ENCODE measurements around the gene FERMT2.

The FERMT2 gene, protein sequence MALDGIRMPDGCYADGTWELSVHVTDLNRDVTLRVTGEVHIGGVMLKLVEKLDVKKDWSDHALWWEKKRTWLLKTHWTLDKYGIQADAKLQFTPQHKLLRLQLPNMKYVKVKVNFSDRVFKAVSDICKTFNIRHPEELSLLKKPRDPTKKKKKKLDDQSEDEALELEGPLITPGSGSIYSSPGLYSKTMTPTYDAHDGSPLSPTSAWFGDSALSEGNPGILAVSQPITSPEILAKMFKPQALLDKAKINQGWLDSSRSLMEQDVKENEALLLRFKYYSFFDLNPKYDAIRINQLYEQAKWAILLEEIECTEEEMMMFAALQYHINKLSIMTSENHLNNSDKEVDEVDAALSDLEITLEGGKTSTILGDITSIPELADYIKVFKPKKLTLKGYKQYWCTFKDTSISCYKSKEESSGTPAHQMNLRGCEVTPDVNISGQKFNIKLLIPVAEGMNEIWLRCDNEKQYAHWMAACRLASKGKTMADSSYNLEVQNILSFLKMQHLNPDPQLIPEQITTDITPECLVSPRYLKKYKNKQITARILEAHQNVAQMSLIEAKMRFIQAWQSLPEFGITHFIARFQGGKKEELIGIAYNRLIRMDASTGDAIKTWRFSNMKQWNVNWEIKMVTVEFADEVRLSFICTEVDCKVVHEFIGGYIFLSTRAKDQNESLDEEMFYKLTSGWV

GRCh38 chr14:52950898-52951680, at the start of gene FERMT2:
FERMT2 (minus strand) TSS chr14:52951050; CDS start chr14:52950568, 482 bp downstream.
- no peak for DNase-seq (ENCODE audit: low read depth in 2 of 2)

GRCh38 chr14:52998376-52999015, 47.6 kb upstream of the FERMT2 start:
- no peak for DNase-seq (ENCODE audit: low read depth in 2 of 2)

DNA sequence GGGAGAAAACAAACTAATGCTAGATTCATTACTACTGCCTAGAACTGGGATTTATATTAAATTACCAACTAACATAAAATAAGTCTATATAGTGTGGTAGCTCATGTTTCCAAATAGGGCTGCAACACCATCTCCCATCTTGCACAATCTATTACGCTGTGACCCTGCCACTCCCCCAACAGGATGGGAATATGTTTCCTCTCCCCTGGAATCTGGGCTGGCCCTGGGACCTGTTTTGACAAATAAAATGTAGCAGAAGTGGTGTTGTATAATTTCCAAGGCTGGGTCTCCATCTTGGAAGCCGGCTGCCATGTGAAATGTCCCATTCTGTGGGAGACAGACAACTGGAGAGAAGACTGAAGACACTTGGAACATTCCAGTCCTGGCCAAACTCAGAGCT, 45.6 kb upstream of the FERMT2 start:
- DNase-seq (ENCODE audit: low read depth in 2 of 2), result no peak

DNA sequence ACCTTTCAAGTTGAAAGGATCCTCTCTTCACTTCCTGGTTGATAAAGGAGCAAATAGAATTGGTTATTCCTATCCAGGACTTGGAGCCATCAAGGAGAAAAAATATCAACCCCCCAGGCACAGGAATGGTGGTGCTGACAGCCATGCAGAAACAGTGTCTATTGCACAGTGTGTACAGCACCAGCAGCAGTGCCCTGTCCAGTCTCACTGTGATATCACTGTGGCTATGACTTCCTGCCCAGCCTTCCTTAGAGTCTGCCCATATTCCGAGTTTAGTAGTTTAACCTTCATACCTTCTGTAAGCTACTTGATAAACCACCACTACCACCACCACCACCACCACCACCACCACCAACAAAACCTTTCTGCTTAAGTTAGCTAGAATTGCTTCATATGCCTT, 45.1 kb upstream of the FERMT2 start:
- DNase-seq (ENCODE audit: low read depth in 2 of 2), result no peak

DNA sequence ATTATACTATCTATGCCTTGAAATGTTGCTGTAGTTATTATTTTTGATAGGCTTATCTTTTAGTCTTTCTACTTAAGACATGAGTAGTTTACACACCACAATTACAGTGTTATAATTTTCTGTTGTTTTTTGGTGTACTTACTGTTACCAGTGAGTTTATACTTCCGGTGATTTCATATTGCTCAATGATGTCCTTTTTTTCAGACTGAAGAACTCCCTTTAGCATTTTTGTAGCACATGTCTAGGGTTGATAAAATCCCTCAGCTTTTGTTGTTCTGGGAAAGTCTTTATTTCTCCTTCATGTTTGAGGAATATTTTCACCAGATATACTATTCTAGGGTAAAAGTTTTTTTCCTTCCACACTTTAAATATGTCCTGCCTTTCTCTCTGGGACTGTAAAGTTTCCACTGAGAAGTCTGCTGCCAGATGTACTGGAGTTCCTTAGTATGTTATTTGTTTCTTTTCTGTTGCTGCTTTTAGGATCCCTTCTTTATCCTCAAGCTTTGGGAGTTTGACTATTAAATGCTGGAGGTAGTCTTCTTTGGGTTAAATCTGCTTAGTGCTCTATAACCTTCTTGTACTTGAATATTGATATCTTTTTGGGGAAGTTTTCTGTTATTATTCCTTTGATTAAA, 41.5 kb upstream of the FERMT2 start:
- no peak for DNase-seq (ENCODE audit: low read depth in 2 of 2)

DNA sequence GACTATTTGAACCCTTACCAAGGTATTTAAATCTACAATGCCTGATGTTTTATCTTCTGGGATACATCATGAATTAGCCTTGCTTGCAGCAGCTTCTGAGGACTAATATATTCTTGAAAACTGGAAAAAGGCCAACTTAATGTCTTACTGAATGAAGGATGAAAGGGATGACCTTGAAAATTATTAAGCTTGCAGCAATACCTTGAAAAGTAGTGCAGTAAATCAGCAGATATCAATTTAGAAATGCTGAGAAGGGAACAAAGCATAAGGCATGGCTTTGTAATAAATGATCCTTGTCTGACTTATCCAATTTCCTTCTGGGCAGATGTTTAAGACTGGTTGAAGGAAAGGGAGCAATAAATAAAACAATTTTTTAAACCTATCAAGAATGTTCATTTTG, 37.3 kb upstream of the FERMT2 start:
- no peak for DNase-seq (ENCODE audit: low read depth in 2 of 2)

GRCh38 chr14:52987514-52987913, 36.7 kb upstream of the FERMT2 start:
- DNase-seq (ENCODE audit: low read depth in 2 of 2), result no peak

DNA sequence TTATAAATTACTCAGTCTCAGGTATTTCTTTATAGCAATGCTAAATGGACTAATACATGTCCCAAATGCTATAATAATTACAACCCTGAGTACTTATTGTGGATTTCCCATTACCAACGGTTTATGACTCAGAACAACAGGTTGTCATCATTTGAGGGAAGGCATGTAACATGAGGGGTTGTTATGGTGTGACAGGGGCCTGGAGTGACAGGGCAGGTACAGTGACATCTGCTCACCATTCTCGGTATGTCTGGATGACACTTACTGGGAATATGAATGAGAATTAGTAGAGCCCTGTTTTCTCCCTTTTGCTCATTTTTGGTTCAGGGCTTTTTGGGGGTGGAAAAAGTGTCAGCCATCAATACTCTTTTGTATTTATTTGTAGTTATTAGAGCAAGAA, 36.2 kb upstream of the FERMT2 start:
- DNase-seq (ENCODE audit: low read depth in 2 of 2), result no peak

DNA sequence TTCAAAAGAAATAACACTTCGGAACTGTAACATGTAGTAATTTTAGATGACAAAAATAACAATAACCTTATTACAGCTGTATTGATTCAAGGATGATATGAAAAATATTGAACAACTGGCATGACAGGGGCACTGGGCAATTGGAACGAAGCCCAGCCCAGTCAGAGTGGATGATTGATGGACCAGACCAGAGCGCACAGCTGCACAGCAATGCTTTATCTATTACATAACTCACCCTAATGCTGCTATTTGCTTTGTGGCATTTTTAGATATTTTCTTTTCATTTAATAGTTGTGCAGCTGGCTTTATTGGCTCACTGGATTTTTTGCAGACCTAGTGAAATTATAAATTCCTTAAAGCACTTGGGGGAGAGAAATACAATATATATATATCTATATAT, 26.9 kb upstream of the FERMT2 start:
- DNase-seq (ENCODE audit: low read depth in 2 of 2), result no peak

DNA sequence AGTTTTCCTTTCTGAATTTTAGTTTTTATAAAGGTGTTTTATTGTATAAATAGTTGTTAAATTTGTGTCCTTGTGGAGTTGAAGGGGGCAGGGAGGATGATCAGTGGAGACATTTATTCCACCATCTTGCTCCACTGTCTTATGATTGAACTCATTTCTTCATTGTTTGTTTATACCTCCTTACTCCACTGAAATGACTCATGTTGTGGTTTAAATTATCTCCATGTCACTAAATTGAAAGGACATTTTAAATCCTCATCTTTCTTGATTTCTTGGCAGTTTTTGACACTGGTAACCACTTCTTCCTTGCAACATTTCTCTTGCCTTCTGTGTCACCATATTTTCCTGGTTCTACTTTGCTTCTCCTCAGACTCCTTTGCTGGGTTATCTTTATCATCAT, 23.6 kb upstream of the FERMT2 start:
- no peak for DNase-seq (ENCODE audit: low read depth in 2 of 2)

DNA sequence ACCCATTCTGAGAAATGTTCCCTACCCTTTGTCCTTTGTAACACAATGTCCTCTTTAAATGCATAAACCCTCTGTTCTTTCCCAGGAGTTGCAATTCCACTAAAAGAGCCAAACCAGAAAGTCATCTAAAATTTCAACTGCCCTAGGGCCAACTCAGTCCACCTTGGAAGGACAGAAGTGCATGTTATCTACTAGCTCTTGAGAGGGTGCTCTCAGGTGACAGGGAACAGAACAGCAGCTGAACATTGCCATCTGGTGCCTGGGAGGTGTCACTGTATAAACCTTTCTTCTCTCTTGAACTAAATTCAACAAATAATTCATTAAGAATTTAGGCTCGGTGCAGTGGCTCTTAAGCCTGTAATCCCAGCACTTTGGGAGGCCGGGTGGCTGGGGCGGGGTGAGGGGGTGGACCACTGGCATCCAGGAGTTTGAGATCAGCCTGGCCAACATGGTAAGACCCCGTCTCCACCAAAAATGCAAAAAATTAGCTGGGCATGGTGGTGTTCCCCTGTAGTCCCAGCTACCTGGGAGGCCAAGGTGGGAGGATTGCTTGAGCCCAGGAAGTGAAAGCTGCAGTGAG, 10.3 kb upstream of the FERMT2 start:
- DNase-seq (ENCODE audit: low read depth in 2 of 2), result no peak

DNA sequence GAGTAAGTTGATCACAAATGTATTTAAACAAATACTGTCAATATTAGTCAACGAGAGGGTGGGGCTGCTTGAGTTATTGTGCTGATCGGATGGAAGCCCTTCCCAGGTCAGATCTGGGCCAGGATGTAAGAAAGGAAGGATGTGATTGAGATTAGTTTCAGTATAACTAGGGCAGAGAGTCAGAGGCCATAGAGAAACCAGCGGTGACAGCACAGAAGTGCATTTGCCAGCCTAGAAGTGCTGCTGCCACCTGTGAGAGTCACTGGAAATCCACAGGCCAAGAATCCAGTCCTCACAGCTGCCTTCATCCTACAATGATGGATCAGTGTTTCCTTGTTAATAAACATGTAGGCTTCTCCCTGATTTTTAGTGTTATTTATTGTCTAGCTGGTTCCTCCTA, 9.8 kb upstream of the FERMT2 start:
- DNase-seq (ENCODE audit: low read depth in 2 of 2), result no peak

DNA sequence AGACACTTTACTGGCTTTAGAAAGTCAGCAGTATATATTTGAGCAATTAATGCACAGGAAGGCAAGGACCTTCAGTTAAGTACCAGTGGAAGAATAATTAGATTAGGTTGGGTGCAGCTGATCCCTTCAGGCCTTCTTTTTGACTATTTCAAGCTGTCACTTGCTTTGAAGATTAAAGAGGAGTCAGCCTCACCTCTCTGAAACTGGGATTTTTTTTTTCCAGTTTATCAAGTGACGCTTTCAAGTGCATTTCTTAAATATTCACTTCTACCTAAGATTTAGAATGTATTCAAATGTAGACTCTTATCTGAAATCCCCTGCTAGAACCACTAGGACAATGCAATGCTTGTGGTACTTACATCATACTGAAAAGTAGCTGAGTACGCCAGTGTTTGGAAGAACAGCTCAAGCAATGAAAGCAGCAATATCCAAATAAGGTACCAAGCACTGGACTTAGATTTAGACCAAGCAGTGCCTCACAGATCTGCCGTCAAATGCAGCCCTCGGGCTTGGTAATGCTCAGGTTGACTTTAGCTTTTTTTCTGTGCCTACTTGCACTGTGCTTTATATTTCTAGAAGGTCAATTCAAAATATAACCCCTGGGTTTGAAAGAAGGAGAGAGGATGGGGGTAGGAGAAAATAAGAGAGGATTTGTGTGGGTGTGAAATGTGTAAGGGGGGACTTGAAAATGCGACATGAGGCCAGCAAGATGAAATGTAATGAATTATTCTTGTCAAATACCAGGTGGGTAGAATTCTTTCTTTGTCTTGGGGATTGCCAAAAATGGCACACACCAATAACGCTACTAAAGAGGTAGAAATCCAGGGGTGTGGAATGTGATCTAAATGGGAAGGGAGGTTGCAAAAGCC, 3.7 kb upstream of the FERMT2 start:
- no peak for DNase-seq (ENCODE audit: low read depth in 2 of 2)

DNA sequence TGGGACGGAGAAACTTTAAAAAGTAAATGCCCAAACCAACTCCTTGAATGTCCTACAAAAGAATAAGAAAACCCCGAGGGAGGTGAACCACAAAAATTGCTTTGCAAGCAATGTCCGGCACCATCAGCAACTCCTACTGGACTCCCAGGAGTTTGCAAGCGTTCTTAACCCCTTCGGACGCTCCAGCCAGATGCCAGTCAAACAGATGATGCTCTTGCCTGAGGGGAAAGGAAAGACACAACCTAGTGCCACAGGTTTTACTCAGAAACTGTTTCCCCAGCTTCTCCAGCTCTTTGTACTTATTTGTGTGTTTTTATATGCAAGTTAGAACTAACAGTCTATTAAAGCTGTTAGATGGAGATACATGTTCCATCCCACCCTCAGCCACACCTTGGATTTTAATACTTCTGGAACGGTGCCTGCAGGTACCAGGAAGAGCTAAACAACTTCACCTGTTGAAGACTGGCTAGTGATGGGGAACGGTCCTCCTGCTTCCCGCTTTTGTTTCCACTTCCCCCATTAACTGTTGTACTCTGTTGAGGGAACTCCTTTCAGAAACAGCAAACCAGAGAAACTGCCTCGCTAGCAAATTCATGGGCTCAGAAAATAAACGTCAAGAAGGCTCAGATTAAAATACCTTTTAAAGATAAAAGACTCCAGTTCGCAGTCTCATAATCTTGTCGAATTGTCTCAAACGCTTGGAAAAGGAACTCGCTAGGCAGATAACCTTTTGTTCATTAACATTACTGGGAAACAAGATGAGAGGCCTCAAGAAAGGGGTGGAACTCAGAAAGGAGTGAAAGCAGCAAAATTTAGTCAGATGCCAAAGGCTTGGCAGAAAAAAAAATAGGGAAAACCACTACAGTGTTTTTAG, 1.1 kb upstream of the FERMT2 start:
- no peak for DNase-seq (ENCODE audit: low read depth in 2 of 2)

GRCh38 chr14:52950410-52950897, 396 bp downstream of the FERMT2 start:
- DNase-seq (ENCODE audit: low read depth in 2 of 2), result no peak

DNA sequence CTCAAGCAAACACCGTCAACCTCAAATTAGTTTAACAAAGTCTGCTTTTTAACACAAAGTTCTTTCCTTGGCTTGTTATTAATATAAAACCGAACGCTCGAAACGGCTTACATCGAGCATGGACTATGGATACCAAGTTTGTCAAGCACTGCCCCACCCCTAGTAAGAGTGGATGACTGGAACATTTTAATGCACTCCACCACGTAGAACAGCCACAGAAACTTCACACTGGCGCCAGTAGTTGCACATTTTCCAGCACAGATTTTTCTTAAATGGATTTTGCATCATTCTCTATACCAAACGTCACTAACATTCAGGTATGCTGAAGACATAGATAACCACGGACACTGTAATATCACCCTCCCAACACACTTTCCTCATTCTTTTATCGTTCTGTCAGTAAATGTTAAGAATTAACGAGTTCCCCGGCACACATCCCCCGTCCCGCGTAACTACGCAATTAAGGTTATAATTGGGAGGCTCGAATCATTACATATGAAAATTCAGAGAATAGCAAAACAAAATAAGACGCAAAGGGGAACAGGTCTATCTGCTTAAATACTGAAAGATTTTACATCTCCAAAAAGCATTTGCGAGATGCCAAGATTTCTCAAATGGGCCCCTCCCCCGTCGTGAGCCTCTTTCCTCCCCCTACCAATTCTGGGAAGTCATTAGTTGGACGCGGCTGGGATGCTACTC, 990 bp downstream of the FERMT2 start:
- DNase-seq (ENCODE audit: low read depth in 2 of 2), result no peak

- no peak for DNase-seq (ENCODE audit: low read depth in 2 of 2)
Observed at GRCh38 chr14:52949249-52949648, 1.6 kb downstream of the FERMT2 start.

DNA sequence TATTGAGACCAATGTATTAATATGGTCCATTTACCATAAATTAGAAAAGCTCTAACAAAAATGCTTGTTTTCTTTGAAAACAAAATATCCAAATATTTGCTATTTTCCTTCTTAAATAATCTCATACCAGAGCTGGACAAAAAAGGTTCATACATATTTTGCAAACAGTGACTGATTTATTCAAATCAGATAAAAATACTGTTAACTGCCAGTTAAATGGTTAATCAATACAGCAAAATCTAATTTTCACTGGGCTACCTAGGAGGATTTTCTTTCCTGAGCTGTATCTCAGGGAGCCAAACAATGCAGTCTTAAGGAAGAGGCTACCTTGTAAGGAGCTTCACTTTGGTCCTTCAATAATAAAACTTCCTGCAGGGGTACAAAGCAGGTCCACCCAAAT, 2.0 kb downstream of the FERMT2 start:
- DNase-seq (ENCODE audit: low read depth in 2 of 2), result no peak
